Ecto neural progenitor cell (in vitro differentiated cells): ENCODE measurements around the gene SDC1.
"Not testable (repeated sequence)": the region's sequence is repeated elsewhere in the genome, so short reads cannot be mapped to it uniquely, and the experiment has no call there.

Experiments used
- DNase-seq: peaks from one replicate; pipeline ENCODE4 v3.0.0-alpha.2; 2018; ENCODE audit warnings: low spot score

The SDC1 gene

GRCh38 chr2:20224716-20225293 lies at the start of gene SDC1:
Gene SDC1, minus strand, starts transcription at chr2:20225130. Its CDS starts 263 bp downstream, at chr2:20224867.
- DNase-seq, result peak; percentile 87

- no peak for DNase-seq
Measured at GRCh38 chr2:20273042-20273441, 48.1 kb upstream of the SDC1 start.

GRCh38 chr2:20268317-20268716 lies 43.4 kb upstream of the SDC1 start:
- not testable (repeated sequence) for DNase-seq

GRCh38 chr2:20267529-20267928 lies 42.6 kb upstream of the SDC1 start:
- DNase-seq, result no peak

GRCh38 chr2:20264629-20265028 lies 39.7 kb upstream of the SDC1 start:
- no peak for DNase-seq

- no peak for DNase-seq
Measured at GRCh38 chr2:20257411-20257810, 32.5 kb upstream of the SDC1 start.

- DNase-seq, result no peak
Measured at GRCh38 chr2:20254731-20255130, 29.8 kb upstream of the SDC1 start.

GRCh38 chr2:20250436-20250835 lies 25.5 kb upstream of the SDC1 start:
- no peak for DNase-seq

GRCh38 chr2:20249170-20249569 lies 24.2 kb upstream of the SDC1 start:
- DNase-seq, result no peak

GRCh38 chr2:20247084-20247483 lies 22.2 kb upstream of the SDC1 start:
- no peak for DNase-seq

GRCh38 chr2:20243637-20244036 lies 18.7 kb upstream of the SDC1 start:
- not testable (repeated sequence) for DNase-seq

- peak; percentile 53 for DNase-seq
Measured at GRCh38 chr2:20242727-20243377, 17.9 kb upstream of the SDC1 start.

GRCh38 chr2:20241973-20242726 lies 17.2 kb upstream of the SDC1 start:
- DNase-seq, result peak; percentile 67

GRCh38 chr2:20240291-20240690 lies 15.4 kb upstream of the SDC1 start:
- not testable (repeated sequence) for DNase-seq

- DNase-seq, result no peak
Measured at GRCh38 chr2:20236496-20236895, 11.6 kb upstream of the SDC1 start.

- no peak for DNase-seq
Measured at GRCh38 chr2:20235655-20236305, 10.8 kb upstream of the SDC1 start.

- DNase-seq, result not testable (repeated sequence)
Measured at GRCh38 chr2:20234597-20234996, 9.7 kb upstream of the SDC1 start.

- no peak for DNase-seq
Measured at GRCh38 chr2:20232837-20233207, 7.9 kb upstream of the SDC1 start.

- DNase-seq, result no peak
Measured at GRCh38 chr2:20231598-20232026, 6.7 kb upstream of the SDC1 start.

- DNase-seq, result no peak
Measured at GRCh38 chr2:20231159-20231558, 6.2 kb upstream of the SDC1 start.

GRCh38 chr2:20230114-20230425 lies 5.1 kb upstream of the SDC1 start:
- DNase-seq, result no peak

- no peak for DNase-seq
Measured at GRCh38 chr2:20229322-20230113, 4.6 kb upstream of the SDC1 start.
